Activated CD4-positive, alpha-beta T cell treated with anti-CD3 and anti-CD28 coated beads for 4 hours (primary cell): ENCODE data around the gene FAR1.

Experiments
- DNase-seq, 2 donors: peaks; one replicate each; pipeline ENCODE4 v3.0.0-alpha.2; 2020

FAR1 gene

DNA sequence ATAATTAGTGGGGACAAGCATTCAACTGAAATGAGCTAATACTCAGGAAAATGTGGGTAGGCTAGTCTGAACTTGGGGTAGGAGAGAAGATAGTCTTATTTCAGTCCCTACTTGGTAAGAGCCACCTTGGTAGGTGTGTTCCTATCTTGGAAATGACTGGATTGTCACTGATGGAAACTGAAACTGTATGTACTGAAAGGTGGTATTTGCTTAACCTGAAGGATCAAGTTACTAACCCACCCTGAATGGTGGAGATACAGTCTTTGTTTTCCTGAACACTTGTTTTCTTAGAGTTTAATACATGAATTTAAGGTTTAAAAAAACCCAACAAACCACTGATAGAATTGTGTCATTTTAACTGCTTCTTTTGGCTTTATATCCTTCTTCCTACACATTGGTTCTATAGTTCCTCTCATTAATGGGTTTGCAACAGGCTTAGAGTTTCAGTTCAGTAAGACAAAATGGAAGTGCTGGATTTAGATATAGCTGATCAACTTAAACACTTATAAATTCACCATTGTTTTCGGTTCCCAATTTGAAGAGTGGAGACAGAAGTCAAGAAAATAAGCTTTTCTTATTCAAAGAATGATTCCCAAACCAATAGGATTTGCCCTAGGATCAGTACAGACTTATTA, 4.2 kb downstream of the FAR1 start:
- DNase-seq = no peak

DNA sequence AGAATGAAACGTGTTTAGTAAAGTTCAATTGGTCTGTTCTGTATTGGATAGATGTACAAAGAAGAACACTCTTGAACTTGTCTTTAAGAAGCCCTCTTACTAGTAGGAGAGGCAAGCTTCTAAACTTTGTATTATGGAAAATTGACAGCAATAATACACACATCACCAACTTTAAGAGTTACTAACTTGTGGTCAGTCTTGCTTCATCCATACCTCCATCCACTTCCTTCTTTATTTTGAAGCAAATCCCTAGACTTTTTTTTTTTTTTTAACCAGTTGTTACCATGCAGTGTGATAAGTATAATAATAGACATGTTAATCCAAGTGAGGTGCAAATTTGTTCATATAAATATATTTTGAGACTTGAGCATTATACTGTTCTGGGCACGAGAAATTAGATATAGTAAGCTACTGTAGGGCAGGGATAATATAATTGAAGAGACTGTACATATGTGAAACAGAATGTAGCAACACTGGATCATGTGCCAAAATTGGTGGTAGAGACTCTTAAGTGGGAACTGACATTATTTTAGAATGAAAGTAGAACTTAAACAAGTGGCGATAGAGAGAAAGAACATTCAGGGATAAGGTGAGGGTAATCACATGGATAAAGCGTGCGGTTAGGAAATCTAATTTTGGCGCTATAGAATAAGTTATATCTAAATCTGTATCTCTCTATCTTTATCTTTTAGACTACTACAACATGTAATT, 6.5 kb downstream of the FAR1 start:
- DNase-seq = no peak

DNA sequence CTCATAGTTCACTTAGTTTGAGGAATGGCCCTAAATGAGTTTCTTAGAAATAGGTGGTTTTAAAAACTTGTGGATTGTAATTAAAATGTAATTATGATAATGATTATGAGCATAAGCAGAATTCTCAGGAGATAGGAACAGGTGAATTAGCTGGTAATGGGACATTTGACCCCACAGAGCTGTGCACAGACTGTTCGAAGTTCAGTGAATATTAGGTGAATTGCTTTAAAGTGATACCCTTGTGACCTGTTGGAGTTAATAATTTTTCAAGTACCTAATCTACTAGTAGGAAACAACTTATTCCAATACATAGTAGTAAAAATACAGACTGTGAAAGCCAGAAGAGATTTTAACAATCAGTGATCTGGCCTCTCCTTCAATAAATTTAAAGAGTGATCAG, 8.1 kb downstream of the FAR1 start:
- no peak for DNase-seq

DNA sequence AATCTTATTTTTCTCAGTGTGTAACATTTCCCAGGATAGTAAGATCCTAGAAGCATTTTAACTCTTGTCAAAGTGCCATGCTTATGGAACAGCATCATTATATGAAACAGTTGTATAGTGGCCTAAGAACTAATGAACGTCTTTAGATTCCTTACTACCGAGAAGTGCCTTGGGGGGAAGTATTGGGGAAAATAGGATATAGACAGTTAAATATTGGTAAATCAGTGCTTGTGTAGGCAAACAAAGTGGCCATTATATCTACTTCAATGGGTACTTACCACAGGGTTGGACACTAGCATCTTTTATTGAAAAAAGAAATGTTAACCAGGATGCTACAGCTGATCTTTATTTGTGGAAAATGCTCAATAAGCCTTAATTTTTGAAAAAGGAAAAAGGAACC, 11.3 kb downstream of the FAR1 start:
- no peak for DNase-seq

DNA sequence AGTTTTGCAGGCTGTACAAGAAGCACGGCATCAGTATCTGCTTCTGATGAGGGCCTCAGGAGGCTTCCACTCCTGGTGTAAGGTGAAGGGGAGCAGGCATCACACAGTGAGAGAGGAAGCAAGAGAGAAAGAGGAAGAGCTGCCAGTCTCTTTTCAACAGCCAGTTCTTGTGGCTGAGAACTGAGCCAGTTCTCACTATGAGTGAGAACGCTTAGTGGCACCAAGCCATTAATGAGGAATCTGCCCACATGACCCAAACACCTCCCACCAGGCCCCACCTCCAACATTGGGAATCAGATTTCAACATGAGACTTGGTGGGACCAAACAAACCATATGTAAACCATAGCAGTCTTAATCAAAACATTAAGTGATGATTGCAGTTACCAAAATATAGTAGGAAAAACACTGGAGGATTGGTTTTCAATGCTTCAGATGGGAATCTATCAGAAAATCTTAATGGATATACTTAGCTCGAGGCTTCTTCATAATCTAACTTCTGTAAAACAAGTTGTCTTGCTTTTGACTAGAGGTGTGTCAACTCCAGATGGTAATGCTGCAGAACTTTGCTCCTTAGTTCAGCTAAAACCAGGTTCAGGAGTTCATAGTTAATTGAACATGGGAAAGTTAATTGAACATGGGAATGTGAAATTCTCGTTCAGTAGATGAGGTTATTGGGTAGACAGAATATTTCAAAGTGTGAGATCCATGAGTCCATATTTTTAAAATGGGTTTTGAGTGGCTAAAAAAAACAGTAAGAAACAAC, 12.2 kb downstream of the FAR1 start:
- no peak for DNase-seq

DNA sequence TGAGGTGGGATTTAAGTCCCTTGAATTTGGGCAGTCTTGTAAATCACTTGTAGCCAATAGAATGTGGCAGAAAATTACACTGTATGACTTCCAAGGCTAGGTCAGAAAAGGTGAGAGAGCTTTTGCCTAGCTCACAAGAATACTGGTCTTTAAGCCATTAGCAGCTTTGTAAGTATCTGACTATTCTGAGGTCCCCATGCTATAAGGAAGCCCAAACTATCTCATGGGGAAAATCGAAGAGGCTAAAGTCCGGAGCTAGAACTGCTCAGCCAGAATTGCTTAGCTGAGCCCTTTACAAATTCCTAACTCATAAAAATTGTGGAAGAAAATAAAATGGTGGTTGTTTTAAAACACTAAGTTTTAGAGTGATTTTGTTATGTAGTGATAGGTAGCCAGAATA, 13.0 kb downstream of the FAR1 start:
- no peak for DNase-seq

DNA sequence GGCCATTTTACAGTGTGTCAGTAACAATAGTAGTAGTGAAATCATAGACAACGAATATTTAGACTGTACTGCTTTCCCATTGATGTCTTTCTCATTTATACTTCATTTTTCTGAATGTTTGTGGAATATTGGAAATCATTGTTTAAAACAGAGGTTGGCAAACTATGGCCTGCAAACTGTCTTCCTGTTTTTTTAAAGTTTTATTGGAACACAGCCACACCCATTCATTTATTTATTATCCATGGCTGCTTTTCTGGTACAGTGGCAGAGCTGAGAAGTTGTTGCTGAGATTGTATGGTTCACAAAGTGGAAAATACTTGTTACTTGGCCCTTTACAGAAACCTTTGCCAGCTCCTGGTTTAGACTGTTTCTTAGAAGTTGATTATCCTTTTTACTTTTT, 13.7 kb downstream of the FAR1 start:
- DNase-seq = no peak

DNA sequence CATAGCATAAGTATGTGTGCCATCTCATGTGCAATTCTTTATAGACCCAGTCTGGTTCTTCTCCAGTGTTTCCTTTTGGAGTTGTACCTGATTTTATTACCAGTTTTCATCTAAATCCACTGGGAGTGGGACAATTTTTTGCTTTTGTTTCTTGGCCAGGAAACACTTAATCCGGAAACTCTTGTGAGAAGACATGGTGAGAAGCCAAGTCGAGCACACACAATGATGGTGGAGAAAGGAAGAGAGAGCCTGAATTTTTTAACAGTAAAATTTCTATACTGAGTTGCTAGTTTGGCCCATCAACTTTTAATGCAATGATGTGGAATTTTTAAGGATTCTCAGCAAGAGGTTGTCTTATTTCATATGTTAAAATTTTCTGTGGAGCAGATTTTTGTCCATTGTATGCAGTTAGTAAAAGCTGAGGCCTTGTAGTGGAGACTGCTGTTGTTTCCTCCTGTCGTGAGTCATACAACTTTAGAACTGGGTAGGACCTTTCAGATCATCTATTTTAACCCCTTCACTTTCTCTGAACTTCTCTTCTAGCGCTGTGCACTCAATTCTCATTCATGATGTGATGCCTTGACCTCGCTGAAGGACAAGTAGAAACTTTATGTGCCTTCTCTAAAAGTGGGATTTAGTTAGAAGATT, 17.1 kb downstream of the FAR1 start:
- DNase-seq = no peak

DNA sequence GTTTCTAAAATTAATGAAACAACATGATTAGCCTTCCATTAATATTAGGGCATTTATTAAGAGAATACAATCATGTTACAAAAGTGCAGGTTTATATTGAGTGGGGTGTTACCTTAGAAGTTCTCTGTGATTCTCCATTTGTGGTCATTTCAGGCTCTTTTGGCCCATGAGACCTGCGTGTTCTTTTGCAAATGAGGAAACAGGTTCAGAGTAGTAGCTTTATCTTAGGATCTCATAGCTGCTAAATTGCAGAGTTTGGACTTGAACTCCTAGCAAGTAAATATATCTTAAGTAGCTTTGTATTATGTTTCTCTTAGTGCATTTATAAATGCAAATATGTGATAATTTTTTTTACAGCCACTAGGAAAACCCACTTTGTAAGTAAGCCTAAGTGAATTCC, 18.3 kb downstream of the FAR1 start:
- DNase-seq = no peak

DNA sequence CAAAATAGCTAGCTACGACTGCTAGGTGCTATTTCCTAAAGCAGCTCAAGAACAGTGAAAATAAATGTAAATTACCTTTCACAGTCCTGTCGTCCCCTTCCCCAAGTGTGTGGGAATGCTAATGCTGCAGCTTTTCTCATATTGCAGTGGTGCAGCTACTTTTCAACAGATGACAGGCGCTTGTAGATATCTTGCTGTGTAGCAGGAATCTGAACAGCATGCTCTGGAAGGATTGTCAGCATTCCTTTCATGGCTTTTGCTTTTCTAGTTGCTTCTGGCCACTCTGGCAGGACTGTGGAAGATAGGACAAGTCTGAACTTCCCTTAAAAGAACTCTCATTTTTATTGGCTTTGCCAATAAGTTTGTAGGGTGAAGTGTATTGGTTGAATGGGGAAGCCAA, 18.8 kb downstream of the FAR1 start:
- no peak for DNase-seq

DNA sequence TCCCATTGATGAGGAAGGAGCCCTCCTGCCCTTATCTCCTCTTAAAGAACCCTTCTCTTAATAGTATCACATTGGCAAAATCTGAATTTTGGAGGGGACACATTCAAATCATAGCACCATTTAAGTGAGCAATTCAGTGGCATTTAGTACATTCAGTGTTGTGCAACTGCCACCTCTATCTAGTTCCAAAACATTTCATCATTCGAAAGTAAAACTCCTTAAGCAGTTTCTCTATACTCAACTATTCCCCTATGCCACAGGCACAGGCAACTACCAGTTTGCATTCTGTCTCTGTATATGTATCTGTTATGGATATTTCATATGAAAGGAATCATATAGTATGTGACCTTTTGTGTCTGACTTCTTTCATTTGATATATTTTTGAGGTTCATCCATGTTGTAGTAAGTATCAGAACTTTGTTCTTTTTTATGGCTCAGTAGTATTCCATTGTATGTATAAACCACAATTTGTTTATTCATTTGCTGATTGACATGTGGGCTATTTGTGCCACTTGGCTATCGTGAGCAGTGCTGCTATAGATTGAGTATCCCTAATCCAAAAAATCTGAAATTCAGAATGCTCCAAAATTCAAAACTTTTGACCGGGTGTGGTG, 22.9 kb downstream of the FAR1 start:
- no peak for DNase-seq

DNA sequence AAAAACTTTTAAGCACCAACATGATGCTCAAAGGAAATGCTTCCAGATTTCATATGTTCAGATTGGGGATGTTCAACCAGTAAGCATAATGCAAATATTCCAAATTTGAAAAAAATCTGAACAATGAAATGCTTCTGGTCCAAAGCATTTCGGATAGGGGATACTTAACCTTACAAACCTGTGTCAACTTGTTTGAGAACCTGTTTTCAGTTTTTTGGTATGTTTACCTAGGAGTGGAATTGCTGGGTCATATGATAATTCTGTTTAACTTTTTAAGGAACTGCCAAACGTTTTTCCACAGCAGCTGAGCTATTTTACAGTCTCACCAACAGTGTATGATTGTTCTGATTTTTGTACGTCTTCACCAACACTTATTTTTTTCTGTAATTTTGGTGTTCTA, 23.7 kb downstream of the FAR1 start:
- DNase-seq = no peak

DNA sequence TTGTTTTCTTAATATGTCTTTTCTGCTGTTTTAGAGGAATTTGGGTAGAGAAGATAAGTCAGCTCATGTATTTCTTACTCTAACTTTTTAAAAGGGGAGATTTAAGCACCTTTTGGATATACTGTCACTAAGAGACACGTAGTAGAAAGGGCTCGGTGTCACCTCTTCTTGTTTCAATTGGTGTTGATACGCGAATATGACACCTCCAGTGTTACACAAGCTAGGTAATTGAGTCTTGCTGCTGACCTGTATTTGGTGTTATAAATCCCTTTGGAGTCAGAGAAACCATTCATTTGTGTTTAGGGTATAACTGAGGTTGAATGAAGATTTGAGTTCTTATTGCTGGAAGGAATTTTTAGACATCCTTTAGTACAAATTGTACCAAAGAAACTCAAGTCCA, 25.6 kb downstream of the FAR1 start:
- no peak for DNase-seq

DNA sequence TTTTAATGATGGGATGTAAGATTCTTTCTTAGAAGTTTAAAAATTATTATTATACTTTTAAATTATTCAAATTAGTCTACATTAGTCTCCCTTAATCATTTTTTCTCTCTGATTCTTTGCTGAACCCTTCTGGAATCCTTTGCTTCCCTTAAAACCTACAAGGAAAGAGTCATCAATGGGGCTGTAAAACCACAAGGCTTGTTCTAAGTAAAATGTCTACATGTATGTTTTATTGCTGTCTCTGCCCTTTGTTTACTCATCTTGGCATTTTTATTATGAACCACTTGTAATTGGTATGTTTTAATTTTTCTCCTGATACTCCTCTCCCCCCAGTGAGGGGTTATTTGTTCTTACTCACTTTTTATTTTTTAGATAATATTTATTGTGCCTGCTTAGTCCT, 27.4 kb downstream of the FAR1 start:
- no peak for DNase-seq

DNA sequence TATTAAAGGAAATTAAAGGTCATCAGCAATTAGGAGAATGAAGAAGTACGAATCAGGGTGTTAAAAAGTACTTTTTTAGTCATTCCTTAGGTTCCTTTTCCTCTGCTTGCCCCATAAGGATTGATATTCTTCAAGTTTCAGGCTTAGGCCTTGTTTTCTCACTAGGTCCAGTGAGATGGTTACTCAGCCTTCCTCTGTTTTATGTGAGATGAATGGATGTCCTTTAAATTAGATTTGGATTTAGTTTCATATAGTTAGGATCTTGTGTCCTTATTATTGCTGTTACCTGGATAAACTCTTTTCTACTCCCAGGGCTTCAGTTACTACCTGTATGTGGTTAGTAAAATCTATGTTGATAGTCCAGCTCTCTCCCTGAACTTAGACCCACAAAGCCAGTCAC, 29.2 kb downstream of the FAR1 start:
- DNase-seq = no peak

DNA sequence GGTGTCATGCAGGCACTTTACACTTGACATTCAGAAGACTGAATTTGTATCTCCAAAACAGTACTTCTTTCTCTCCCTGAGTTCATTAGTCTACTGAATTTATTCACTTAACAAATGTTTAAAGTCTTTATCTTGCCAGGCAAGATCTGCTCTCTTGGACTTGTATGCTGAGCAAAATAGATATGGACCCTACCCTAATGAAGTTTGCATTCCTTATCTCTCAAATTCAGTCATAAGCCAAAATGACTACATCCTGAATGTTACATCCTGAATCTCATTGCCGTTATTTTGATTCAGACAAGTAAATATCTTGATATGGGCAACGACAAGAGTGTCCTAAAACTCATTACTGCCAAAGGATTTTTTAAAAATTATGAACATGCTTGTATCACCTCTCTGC, 29.7 kb downstream of the FAR1 start:
- DNase-seq = no peak

DNA sequence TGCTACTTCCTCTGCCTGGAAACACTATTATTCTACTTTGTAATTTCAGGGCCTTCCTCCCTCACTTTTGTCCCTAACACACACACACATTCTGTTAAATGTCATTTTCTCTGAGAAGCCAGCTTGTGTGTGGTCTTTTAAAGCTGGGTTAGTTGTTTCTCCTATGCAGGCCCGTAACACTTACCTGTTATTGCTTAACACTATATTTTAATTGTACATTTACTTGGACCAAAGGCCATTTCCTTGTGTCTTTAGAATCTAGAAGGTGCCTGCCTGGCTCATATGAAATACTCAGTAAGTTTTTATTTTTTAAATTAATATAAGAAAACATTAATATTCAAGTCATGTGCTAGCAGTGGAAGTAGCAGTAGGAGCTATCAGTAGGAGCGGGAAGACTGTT, 30.6 kb downstream of the FAR1 start:
- DNase-seq = no peak

DNA sequence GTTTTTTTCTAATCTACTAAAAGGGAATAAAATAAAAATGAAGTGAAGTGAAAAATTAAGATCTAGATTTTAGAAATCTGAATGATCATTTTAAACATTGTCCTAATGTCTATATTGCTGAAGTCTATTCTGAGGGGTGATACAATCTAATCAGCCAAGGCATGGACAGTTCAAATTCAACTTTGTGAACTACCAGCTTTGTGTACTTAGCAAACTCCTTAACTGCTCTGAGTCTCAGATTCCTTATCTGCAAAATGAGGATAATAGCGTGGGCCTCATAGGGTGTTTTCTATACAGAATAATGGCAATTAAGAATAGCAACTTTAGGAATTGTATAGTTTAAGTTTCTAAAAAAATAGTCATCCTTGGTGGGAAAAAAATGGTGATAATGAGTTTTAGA, 31.4 kb downstream of the FAR1 start:
- DNase-seq = no peak

DNA sequence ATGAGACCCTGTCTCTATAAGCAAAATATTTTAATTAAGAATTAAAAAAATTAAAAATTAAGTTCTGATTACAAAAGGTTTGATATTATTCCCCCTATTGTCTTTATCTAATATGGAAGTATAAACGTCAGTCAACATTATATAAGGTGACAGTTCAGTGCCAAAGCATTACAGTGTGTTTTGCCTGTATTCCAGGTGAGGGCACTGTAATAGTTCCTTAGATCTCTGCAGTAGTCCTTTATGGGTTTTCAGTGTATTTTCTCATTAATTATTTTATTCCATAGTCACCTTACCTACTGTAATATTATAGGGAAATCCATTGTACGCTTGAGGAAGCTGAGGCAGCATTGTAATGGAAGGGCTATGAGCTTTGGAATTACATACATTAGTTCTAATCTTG, 33.0 kb downstream of the FAR1 start:
- DNase-seq = no peak

DNA sequence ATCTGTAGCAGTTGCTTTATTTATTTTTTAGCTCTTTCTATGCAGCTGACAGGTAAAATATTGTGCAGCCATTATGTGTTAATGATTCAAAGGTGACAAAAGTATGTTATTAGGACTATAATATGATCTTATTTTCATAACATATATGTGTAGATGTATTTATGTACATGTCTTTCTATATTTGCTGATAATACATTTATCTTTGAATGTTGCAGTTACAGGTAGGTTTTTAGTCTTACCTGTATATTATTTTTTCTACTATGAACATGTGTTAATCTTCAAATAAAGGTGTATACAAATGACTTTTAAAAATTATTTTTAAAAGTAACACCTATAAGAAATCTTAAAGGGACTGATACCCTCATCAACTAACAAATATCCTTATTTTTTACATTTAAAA, 33.6 kb downstream of the FAR1 start:
- no peak for DNase-seq

DNA sequence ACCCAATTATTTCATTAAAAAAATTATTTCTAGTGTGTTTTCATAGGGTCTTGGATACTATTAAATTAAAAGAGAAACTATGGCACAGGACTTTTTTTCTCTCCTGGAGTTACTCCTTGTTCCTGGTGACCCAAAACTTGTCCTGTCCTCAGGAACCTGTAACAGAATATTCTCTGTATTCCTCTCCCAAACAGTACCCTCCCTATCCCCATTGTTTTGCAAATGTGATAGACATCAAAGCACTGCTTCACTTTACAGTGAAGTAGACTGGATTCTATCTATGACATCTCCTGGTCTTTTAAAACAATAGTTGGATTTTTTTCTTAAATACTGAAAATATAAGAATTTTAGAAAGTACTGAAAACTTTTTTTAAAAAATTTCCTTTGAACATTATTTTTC, 37.2 kb downstream of the FAR1 start:
- DNase-seq = no peak

DNA sequence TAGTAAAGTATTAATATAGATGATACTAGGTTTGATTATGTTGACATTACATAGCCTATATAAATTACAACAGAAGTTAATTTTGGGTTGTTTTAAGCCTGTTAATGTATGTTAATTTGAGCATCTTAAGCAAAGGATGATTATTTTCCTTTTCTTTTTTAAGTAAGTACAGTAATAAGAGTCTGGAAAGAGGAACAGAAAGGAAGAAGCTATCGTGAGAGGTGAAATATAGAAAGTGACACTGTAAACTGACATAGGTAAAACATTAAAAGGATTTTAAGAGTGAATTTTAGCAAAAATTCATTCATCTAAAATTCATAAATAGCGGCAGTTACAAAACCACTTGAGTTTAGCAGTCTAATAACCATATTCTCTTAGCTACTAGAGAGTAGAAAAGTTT, 45.5 kb downstream of the FAR1 start:
- DNase-seq = no peak

DNA sequence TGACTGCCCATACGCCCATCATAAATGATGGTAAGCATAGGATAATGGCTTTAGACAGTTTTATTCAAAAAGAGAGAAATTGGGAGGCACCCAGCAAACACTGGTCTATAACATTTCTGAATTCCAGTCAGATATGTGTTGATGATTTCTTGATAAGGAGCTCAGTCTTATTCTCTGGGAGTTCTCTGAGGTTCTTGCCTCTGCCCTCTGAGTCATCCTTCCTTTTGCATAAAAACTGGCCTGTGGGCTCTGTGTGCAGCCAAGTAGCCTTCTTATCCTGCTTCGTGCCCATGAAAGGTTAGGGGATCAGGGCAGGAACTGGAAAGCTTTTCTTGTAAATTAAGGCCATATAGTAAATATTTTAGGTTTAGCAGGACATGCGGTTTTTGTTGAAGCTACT, 48.9 kb downstream of the FAR1 start:
- DNase-seq = no peak

DNA sequence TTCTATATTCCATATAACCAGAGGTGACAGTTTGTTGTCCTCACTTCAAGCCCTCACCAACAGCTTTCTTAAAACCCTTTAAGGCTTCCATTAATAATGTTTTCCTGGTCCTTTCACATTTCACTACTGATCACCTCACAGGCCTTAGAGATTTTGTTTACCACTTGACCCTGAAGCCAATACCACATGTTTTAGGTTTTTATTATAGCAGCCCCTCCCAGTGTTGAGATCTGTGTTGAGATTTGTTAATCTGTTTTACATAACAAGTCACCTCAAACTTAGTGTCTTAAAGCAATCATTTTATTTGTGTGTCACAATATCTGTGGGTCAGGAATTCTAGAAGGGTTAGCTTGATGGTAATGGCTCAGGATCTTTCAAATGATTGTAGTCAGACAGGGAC, 49.9 kb downstream of the FAR1 start:
- DNase-seq = no peak
